HFFc6 (cell line): ENCODE measurements around the gene PLA1A. TPM values are rescaled to one million over a fixed set of nuclear protein-coding genes. Genes with fewer than 3 reads are reported as not detected.
"Not testable (repeated sequence)": the region's sequence is repeated elsewhere in the genome, so short reads cannot be mapped to it uniquely, and the experiment has no call there.

Source experiments
- DNase-seq: peaks from one replicate; pipeline ENCODE4 v3.0.0-alpha.2; 2018
- H3K27ac Mint-ChIP-seq: 2 replicates; pipeline ENCODE4 v1.8.0; 2020; ENCODE audit warnings: mild to moderate bottlenecking, mixed read lengths
- H3K27me3 Mint-ChIP-seq: 2 replicates; pipeline ENCODE4 v1.8.0; 2021; ENCODE audit warnings: mild to moderate bottlenecking, moderate library complexity, mixed read lengths; ENCODE audit not compliant: insufficient read depth
- H3K36me3 Mint-ChIP-seq: 2 replicates; pipeline ENCODE4 v1.8.0; 2021; ENCODE audit warnings: low read depth, mixed read lengths
- H3K4me1 Mint-ChIP-seq: 2 replicates; pipeline ENCODE4 v1.8.0; 2020; ENCODE audit warnings: low read depth, mixed read lengths
- H3K4me3 Mint-ChIP-seq: 2 replicates; pipeline ENCODE4 v1.8.0; 2020; ENCODE audit warnings: mild to moderate bottlenecking, moderate library complexity, mixed read lengths
- H3K9me3 Mint-ChIP-seq: 2 replicates; pipeline ENCODE4 v1.8.0; 2020; ENCODE audit warnings: mild to moderate bottlenecking, mixed read lengths
- CTCF ChIP-seq: fragments of 200-600 bp; sonication (generic); IDR thresholded peaks from 2 replicates; pipeline ENCODE4 v1.5.0; 2021; ENCODE audit warnings: antibody characterized with exemption, mild to moderate bottlenecking
- long read RNA-seq: library from polyadenylated mRNA; unstranded; transcript quantifications from one replicate; pipeline ENCODE4 v2.0.0, GENCODE V29; 2019
- total RNA-seq, 6 experiments: library from RNA; stranded (reverse); fragmentation: NEBNext Ultra II Directional; extraction: Animal tissue kit (Norgen Biotek cat#: 25700); gene quantifications; 2 replicates in 1 of 6; 3 replicates in 5 of 6; pipeline ENCODE4 v1.2.3, GENCODE V29; 2021

PLA1A gene
- total RNA-seq = not detected
- long read RNA-seq = 0 reads

- Mint-ChIP-seq H3K27ac (no peak within 1 kb of the TSS), H3K36me3 (no peaks in the 10 kb centered on the region), H3K9me3 (no peaks in the 10 kb centered on the region), H3K4me3 (no peak within 1 kb of the TSS), H3K4me1 (peaks cover 14% of the 10 kb centered on the region), H3K27me3 (peaks cover 6% of the 10 kb centered on the region)
- no peak for DNase-seq
- TF ChIP-seq CTCF = no peak
These were observed at the start of gene PLA1A for GRCh38 chr3:119597548-119598288. Gene PLA1A, plus strand, starts transcription at chr3:119597885. Its CDS starts 29 bp downstream, at chr3:119597914.

- no peak overlapping the region for H3K4me3 Mint-ChIP-seq
- no peaks in the 10 kb centered on the region for H3K4me1 Mint-ChIP-seq
- H3K27me3 Mint-ChIP-seq = peaks cover 10% of the 10 kb centered on the region
- no peak overlapping the region for H3K27ac Mint-ChIP-seq
- H3K36me3 Mint-ChIP-seq = no peaks in the 10 kb centered on the region
- H3K9me3 Mint-ChIP-seq = no peaks in the 10 kb centered on the region
- no peak for TF ChIP-seq CTCF
- DNase-seq = no peak
These were observed 49.3 kb upstream of the PLA1A start for GRCh38 chr3:119548341-119548740.

GRCh38 chr3:119550192-119550910, 47.3 kb upstream of the PLA1A start:
- Mint-ChIP-seq H3K27ac (no peak overlapping the region), H3K9me3 (no peaks in the 10 kb centered on the region), H3K4me3 (no peak overlapping the region; the same call in 1 of the 2 replicates), H3K27me3 (peaks cover 15% of the 10 kb centered on the region), H3K36me3 (no peaks in the 10 kb centered on the region), H3K4me1 (no peaks in the 10 kb centered on the region)
- TF ChIP-seq CTCF = no peak
- DNase-seq = no peak

- H3K9me3 Mint-ChIP-seq = no peaks in the 10 kb centered on the region
- no peak overlapping the region for H3K27ac Mint-ChIP-seq
- DNase-seq = no peak
- H3K27me3 Mint-ChIP-seq = peaks cover 22% of the 10 kb centered on the region
- no peaks in the 10 kb centered on the region for H3K4me1 Mint-ChIP-seq
- no peak for TF ChIP-seq CTCF
- H3K36me3 Mint-ChIP-seq = no peaks in the 10 kb centered on the region
- H3K4me3 Mint-ChIP-seq = no peak overlapping the region
These were observed 46.1 kb upstream of the PLA1A start for GRCh38 chr3:119551598-119551997.

GRCh38 chr3:119552928-119553327, 44.8 kb upstream of the PLA1A start:
- H3K9me3 Mint-ChIP-seq, DNase-seq, H3K27ac Mint-ChIP-seq, H3K36me3 Mint-ChIP-seq, H3K4me1 Mint-ChIP-seq, H3K4me3 Mint-ChIP-seq: not testable (repeated sequence)
- H3K27me3 Mint-ChIP-seq = peaks cover 24% of the 10 kb centered on the region

GRCh38 chr3:119553823-119554415, 43.8 kb upstream of the PLA1A start:
- Mint-ChIP-seq H3K4me3 (no peak overlapping the region), H3K36me3 (no peaks in the 10 kb centered on the region)

More at GRCh38 chr3:119553823-119554415, 43.8 kb upstream of the PLA1A start:
- Mint-ChIP-seq H3K27ac (no peak overlapping the region), H3K4me1 (no peaks in the 10 kb centered on the region), H3K27me3 (peaks cover 23% of the 10 kb centered on the region), H3K9me3 (no peaks in the 10 kb centered on the region)
- no peak for TF ChIP-seq CTCF
- no peak for DNase-seq
